ENCODE results near the gene HRH4.

The HRH4 gene

DNA sequence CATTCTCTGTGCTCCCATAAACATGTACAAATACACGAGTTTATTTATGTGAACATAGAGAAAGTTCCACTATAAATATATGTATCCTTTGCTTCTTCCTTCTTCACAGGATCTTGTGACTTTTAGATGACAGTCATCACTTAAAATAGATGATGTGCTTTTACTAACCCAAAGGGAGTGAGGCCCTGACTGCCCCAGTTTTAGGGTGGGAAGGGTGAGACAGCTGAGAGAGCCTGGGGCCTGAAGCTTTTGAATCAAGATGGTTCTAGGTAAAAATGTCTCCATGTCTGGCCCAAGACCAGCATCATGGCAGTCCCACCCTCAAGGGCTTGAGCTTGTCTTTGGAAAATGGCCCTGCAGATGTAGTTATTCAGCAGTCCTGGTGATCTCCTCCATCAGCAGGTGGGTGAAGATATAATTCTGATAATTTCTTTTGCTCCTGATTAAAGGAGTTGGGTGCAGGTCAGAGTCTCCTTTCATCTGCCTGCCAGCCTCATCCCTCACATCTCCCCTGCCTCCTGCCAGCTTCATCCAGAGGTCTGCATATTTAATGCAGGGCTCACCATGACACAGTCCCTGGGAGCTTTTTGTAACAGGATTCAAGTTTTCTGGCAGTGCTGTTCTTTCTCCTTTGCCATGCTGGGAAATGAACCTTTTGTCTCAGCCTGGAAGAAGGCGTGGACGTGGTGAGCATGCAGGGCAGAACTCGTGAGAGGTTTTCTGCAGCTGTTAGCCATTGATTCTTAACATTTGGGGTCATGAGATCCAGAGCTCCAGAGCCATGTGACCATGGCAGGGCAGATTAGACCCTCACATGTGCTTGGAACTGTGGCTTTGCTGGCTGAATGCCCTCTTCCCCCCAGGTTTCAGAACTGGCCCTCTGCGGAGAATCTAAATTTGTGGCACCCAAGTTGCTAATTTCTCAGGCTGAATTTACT lies 2.7 kb downstream of the HRH4 start:
- in situ Hi-C loops (cut with HindIII; ENCODE audit: low sequenced_read_pairs), result loop anchor here (5.0 kb wide), 1 partner anchor 41 kb away; no protein-coding TSS in a partner anchor

DNA sequence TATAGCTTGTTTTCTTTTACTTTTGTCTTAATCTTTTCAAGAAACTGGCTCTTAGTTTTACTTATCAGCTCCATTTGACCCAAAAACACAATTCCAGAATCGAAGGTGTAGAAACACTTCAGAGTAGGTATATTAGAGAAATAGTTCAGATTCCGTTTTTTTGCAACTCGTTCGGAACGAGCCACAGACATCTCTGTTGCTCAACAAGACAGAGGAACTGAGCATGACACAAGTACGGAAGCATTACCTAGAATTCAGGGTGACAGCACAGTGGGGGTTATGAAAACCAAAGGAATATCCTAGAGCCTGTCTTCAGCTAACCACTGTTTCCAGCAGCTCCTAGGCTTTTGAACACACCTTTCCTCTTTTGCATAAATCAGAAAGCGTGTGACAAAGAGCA lies 5.0 kb downstream of the HRH4 start:
- in situ Hi-C loops (cut with HindIII; ENCODE audit: low sequenced_read_pairs), result no loop called here

DNA sequence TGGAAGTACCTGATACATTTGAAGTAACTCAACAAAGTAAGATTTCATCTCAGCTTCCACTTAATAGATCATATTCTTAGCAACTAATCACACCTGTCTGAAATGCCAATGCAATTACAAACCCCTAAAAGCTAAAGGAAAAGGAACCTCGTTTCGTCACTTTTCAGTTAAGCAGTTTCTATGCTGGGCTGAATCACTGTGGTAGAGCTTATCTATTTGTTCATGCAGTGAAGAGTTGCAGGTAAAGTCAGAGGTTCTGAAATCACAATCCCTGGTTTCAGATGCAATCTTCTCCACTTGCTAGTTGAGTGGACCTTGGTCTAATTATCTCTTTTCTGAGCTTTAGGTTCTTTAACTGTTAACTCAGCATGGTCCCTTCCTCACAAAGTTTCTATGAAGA lies 6.3 kb downstream of the HRH4 start:
- in situ Hi-C loops (cut with HindIII; ENCODE audit: low sequenced_read_pairs), result no loop called here

DNA sequence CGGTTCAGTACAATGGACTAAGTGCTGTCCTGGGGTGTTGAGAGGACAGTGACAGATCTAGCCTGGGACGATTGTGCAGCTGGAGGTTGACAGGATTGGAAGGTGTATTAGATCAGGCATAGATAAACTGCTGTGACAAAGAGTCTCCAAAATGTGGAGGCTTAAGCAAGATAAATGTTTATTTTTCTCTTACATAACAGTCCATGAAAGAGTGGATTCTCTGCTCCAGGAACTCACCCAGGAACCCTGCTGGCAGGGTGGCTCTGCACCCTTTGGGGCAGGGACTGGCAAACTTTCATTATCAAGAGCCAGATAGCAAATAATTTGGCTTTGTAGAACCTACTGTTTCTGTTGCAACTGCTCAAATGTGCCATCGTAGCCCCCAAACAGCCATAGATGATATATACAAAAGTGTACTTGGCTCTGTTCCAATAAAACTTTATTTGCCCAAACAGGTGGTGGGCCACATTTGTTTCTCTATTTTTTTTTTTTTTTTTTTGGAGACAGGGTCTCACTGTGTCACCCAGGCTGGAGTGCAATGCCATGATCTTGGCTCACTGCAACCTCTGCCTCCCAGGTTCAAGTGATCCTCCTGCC lies 9.7 kb downstream of the HRH4 start:
- in situ Hi-C loops (cut with HindIII; ENCODE audit: low sequenced_read_pairs), result no loop called here

DNA sequence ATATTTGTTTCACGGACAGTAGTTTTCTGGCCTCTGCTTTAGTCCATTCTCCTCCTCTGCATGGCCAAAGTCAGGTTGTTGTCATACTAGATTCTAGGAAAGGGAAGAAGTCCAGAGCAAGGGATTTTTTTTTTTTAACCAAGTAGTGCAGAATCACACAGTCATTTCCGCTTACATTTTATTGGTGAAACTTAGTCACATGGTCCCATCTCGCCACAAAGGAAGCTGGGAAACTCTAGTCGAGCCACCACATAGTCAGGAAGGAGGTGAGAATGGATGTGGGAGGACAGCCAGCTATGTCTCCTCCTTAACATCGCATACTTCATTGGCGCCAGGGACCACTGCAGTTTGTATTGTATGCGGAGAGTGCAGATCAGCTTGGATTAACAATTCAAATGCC lies 10.4 kb downstream of the HRH4 start:
- in situ Hi-C loops (cut with HindIII; ENCODE audit: low sequenced_read_pairs), result no loop called here

DNA sequence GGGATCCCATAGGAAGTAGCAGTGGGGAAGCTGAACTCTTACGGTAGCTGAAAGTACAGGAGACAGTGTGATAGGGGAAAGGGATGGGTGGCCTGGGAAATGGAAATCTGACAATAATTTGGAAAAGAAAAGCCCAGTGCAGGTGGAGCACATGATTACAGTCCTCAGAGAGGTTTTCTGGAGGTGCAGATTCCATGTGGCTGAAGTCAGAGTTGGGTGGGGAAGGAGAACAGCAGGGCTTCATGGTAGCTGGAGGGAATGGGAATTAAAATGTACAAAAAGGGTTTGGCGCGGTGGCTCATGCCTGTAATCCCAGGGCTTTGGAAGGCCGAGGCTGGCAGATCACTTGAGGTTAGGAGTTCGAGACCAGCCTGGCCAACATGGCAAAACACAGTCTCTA lies 12.2 kb downstream of the HRH4 start:
- in situ Hi-C loops (cut with HindIII; ENCODE audit: low sequenced_read_pairs), result no loop called here

DNA sequence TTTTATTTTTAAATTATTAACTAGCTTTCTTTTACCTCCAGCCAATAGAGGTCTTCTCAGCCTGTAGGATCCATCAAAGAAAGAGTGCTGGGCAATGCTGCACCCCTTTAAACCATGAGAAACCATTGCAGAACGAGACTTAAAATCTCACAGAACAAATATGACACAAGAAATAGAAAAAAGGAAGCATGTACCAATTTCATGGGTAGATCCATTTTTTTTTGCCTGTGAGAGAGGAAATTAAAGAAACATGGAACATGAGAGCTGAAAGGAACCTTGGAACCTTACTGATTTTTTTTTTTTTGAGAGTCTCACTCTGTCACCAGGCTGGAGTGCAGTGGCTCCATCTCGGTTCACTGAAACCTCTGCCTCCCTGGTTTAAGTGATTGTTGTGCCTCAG lies 14.0 kb downstream of the HRH4 start:
- in situ Hi-C loops (cut with HindIII; ENCODE audit: low sequenced_read_pairs), result no loop called here

DNA sequence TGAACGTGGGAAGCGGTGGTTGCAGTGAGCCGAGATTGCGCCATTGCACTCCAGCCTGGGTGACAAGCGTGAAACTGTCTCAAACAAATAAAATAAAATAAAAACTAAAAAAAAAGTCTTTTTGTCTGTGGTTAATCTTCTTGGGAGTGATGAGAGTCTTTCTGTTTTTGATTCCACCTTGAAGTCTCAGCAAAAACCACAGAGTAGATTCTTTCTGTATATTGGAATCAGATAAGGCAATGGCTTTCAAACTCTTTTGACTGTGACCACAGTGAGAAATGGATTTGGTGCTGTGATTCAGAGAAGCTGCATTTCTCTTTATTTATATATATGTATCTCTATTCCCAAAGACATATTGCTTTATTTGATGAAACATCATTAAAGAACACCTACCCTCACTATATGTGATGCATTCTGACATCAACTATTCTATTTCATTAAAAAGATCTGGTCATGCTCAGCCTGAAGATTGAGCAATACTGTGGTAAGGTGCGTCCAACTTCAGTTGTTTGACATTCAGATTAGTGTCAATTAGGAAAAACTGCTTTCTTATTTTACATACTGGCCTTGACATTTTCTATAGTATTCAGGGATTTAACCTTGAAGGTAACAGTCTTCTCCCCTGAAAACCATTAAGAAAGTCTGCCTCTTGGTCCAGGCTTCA lies 15.6 kb downstream of the HRH4 start:
- in situ Hi-C loops (cut with HindIII; ENCODE audit: low sequenced_read_pairs), result no loop called here

DNA sequence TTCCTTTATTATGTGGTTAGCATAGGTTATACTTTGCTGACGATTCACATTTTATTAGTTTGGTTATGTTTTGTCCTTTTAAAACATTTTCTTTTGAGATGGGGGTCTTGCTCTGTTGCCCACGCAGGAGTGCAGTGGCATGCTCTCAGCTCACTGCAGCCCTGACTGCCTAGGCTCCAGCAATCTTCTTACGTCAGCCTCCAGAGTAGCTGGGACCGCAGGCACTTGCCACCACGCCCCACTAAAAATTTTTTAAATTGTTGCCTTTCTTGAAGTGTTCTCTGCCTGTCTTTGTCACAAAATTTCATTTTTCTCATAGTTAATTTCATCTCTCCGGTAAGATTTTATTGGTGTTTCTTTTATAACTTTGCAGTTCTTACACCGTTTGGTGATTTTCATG lies 18.9 kb downstream of the HRH4 start:
- in situ Hi-C loops (cut with HindIII; ENCODE audit: low sequenced_read_pairs), result no loop called here

DNA sequence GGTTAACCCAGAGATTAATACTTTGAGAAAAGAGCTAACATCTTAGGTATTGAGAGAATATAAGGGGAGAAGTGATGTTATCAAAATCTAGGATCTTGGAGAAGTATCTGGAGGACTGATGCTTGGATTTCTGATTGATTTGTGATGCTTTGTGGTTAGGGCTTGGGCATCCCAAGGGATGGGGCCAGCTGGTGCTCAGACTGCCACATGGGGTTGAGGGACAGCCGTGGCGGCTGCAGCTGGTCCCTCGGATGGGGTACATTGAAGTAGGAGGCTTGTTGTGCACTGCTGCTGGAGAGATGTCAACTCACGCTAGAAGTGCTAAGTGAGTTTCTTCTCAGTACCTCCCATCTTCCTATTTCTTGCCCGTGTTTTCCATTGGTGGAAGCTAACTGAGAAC lies 22.4 kb downstream of the HRH4 start:
- in situ Hi-C loops (cut with HindIII; ENCODE audit: low sequenced_read_pairs), result loop anchor here (5.0 to 10.0 kb wide), 2 partner anchors 34 to 252 kb away; no protein-coding TSS in a partner anchor

DNA sequence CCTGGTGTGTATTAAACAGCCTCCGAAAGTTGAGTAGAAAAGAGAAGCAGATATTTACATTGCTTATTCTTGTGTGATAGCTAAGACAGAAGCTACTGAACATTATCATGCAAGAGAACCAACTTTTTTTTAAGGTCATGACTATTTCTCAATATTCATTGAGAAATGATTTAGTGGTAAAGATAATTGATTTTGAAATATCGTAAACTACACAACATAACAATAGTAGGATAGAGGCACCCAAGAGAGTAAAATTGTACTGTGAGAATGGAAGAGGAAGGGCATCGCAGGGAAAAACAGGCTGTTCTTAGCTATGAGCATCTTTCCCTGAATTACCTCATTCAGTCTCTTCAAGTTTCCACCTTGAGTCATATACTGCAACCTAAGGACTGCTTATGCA lies 25.2 kb downstream of the HRH4 start:
- in situ Hi-C loops (cut with HindIII; ENCODE audit: low sequenced_read_pairs), result loop anchor here (10.0 kb wide), 1 partner anchor 249 kb away; no protein-coding TSS in a partner anchor

DNA sequence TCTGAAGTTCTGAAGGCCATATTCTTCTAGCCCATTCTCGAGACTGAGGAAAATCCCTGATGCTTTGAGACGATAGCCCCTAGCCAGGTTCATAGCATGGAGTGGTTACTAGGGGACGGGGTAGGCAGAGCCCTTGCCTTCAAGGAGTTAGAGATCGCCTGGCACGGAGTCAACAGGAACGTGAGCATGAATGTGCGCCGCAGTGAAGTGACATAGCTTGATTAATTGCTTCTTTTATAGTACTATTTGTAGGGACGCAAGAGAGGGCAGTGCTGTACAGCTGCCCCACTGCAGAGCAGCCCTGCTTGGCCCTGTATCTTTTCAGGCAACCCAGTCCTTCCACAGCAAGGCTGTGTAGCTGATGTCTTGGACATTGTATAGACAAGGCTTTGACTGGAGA lies 26.2 kb downstream of the HRH4 start:
- in situ Hi-C loops (cut with HindIII; ENCODE audit: low sequenced_read_pairs), result loop anchor here (10.0 kb wide), 1 partner anchor 248 kb away; no protein-coding TSS in a partner anchor

DNA sequence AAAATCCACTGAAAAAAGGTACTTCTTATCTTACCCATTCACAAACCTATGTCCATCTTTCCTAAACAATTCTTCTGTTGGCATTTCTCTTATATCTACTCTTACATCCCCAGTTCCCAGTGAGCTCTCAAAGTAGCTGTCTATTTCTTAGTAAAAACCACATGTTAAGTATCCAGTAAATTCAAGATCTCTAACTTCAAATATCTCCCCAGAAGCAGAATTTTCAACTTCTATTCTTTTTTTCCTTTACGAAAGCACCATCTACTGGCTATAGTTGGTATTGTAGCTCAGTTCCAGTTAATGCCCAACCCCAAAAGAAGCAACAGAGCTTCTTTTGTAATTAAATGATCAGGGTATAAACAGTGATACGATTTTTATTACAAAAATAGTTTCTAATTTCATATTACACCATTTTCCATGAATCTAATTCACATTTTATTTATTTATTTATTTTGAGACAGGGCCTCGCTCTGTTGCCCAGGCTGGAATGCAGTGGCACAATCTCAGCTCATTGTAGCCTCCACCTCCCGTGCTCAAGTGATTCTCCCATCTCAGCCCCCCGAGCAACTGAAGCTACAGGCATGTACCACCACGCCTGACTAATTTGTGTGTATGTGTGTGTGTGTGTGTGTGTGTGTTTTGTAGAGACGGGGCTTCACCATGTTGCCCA lies 28.5 kb downstream of the HRH4 start:
- in situ Hi-C loops (cut with HindIII; ENCODE audit: low sequenced_read_pairs), result loop anchor here (10.0 kb wide), 1 partner anchor 246 kb away; no protein-coding TSS in a partner anchor

DNA sequence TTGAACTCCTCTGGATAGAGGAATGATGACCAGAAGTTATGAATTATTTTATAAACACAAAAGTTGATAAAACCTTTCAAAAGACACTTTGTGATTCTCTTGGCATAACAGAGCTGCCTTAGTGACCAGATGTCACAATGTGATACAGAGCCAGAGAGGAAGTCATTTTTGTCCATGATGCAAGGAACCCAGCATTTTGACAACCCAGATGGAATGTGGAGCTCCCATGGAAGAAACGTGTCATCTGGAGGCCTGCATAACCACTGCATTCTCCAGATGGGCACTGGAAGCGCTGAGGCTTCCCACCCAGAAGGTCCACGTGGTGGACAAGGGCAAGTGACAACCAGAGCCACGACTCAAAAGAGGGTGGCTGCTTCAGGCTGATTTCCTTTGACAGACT lies 30.1 kb downstream of the HRH4 start:
- in situ Hi-C loops (cut with HindIII; ENCODE audit: low sequenced_read_pairs), result no loop called here

DNA sequence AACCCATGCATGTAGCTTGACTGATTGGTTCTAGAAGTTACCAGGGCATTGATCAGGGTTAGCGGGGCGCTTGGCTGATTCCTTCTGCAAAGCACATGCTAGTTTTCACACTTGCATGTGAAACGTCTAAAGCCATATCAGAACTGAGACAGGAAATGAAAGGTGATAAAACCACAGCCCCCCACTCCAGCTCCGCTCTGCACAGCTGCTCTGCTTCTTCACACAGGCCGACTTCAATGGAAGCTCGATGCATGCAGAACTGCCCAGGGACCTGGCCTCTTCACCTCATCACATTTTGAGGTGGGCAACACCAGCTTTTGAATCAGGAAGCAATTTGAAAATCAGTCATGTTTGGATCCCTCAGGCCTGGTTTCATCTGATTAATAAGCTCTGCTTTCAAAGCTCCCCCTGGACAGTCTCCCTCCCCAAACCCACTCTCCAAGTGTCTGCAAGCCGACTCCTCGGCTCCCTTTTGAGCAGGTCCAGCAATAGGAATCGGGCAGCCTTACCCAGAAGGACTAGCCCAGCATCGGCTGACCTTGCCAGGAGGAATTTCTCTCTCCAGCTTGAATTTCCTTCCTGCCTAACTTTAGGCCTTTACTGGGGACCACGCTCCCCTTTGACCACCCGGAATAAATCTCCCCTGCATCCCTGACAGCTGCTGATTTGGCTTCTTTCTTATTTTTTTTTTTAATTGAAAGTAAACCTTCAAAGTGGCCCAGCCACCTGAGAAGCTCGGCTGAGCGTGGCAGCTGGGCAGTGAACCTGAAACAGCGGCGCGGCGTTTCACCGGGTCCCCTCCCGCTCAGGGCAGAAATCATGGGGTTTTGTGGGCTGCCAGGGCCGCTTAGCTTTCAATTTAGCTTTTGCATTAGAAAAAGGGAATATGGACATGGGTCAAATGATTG lies 31.7 kb downstream of the HRH4 start:
- in situ Hi-C loops (cut with HindIII; ENCODE audit: low sequenced_read_pairs), result no loop called here

DNA sequence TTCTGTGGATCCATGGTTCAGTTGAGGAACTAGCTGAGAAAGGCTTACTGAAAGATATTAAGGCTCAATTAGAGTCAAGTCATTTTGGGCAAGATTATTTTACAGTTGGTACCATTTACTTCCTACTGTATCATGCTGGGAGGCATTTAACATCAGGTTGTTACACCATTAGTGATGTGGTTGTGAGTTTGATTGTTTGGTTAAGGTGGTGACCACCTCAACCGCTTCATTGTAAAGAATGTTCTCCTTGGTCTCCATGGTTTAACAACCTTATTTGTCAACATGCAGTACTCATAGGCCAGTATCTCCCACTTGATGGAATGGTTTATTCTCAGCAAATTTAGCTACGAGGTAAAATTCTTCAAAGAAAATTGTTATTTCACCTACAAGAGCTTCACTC lies 34.1 kb downstream of the HRH4 start:
- in situ Hi-C loops (cut with HindIII; ENCODE audit: low sequenced_read_pairs), result no loop called here

DNA sequence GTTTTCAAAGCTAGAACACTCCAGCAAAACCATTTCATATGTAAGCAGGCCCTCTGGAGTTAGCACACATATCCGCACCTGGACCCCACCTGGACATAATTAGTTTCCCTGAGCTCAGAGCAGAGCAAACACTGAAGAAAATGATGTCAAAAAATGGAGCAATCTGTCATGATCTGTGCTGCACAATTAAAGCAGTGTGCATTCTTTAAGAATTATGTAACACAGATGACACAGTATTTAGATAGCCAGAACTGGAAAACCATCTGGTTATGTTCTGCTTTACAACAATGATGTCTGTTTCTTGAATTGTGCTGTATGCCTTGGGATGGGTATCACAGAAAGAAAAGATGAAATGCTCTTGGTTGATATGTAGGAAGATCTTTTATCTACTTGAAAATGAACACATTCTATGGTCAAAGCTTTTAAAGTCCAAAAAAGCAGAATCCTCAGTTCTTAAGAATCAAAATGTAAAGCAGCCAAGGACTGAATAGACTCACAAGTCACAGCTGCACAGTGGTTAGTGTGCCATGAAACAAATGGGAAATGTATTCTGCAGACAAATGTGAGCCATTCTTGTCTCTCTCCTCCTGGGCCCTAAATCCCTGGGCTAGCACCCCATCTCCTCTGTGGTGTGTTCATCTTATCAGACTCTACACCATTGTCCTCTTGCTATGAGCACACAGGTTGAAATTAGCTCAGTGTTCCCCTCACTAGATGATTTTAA lies 36.8 kb downstream of the HRH4 start:
- in situ Hi-C loops (cut with HindIII; ENCODE audit: low sequenced_read_pairs), result no loop called here

DNA sequence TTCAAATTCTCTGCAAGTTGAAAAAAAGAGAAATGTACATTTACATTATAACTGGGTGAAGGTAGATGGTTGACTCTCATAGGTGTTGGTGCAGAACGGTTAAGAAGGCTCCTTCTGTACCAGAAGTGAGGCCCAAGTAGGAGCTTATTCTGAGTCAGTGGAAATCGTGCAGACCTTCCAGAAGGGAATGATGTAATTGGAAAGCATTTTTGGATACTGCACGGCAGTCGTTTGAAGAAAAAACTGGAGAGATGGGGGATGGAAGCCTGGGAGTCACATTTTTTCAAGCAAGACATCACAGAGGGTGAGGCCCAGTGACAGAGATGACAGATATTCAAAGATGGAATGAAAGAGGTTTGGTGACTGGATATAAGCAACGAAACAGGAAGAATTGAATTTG lies 39.4 kb downstream of the HRH4 start:
- in situ Hi-C loops (cut with HindIII; ENCODE audit: low sequenced_read_pairs), result no loop called here

DNA sequence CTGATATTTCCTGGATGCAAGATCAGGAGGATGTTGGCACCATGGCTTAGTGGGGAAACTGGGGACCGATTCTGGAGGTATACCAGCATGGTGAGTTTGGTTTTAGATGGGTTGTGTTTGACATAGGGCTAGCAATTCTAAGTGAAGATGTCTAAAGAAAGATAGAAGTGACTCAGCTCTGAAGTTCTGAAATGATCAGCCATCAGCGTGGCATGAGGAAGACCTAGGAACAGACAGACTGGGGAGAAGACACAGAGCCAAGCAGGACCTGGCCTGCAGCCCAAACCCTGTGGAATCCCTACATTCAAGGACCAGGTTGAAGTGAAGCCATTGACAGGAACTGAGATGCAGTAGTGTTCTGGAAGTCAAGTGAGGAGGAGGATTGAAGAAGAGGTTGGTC lies 39.8 kb downstream of the HRH4 start:
- in situ Hi-C loops (cut with HindIII; ENCODE audit: low sequenced_read_pairs), result no loop called here

All from endothelial cell of hepatic sinusoid (primary cell).